Measurements from ENCODE around the gene STARD13.

The STARD13 gene

DNA sequence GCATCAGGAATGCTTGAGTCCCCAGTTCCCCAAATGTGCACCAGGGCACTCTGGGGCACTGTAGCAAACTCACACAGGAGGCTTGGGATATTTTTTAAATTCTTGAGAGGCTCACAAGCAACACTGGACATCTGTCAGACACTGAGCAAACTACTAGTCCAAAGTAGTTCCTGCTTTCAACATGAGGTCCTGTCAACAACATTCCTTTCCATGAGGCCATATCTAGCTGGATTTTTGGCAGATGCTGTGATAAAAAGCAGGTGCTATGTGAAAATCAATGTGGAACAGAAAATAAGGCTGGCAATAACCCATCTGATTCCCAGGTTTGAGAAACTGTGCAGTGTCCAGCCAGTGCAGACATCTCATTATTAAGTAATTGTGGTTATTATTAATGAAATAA, 50.5 kb downstream of the STARD13 start:
- in situ Hi-C loops (cut with MboI; ENCODE audit: low sequenced_read_pairs, unreplicated experiment) = no loop called here
- DNase-seq (ENCODE audit: low spot score) = no peak
- TF ChIP-seq, protein P1, sequence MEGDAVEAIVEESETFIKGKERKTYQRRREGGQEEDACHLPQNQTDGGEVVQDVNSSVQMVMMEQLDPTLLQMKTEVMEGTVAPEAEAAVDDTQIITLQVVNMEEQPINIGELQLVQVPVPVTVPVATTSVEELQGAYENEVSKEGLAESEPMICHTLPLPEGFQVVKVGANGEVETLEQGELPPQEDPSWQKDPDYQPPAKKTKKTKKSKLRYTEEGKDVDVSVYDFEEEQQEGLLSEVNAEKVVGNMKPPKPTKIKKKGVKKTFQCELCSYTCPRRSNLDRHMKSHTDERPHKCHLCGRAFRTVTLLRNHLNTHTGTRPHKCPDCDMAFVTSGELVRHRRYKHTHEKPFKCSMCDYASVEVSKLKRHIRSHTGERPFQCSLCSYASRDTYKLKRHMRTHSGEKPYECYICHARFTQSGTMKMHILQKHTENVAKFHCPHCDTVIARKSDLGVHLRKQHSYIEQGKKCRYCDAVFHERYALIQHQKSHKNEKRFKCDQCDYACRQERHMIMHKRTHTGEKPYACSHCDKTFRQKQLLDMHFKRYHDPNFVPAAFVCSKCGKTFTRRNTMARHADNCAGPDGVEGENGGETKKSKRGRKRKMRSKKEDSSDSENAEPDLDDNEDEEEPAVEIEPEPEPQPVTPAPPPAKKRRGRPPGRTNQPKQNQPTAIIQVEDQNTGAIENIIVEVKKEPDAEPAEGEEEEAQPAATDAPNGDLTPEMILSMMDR (IDR thresholded peaks at IDR 0.05; ENCODE audit: borderline replicate concordance, control extremely low read depth, extremely low read depth, insufficient read depth, missing control alignments) = no peak

DNA sequence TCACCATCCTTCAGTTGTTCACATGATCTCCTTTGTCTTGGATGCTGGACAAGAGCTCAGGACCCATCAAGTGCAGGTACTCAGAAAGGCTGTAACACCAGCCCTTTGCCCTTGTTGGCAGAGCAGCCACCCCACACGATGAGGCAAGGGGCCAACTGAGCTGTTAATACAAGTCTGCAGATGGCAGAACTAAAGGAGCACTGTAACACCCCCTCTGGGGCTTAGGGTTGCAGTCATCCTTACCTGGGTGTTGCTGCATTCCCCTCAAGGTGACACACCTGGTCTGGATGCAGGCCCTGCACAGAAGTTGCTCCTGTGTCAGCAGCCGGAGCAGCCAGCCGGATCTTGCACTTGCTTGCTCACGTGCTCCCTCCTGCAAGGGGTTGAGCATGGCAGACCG, 52.0 kb downstream of the STARD13 start:
- no peak for DNase-seq (ENCODE audit: low spot score)
- TF ChIP-seq, protein P1 (IDR thresholded peaks at IDR 0.05; ENCODE audit: borderline replicate concordance, control extremely low read depth, extremely low read depth, insufficient read depth, missing control alignments) = no peak
- in situ Hi-C loops (cut with MboI; ENCODE audit: low sequenced_read_pairs, unreplicated experiment) = no loop called here

DNA sequence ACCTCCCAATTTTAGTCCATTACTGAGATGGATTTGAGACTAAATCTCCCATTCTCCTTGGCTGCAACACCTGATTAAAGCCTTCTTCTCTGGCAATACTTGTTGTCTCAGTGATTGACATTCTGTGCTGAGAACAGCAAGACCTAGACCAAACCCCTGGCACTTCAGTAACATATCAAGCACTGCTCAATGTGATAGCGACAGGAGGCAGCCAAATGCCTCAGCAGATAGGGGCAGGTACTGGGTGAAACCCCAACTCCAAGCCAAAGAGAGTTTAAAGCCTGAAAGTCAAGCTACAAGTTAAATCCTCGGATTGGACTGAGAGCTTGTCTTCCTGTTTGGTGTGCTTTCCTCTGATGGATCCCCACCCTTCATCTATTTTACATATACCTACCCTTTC, 52.7 kb downstream of the STARD13 start:
- TF ChIP-seq, protein P1 (IDR thresholded peaks at IDR 0.05; ENCODE audit: borderline replicate concordance, control extremely low read depth, extremely low read depth, insufficient read depth, missing control alignments) = no peak
- in situ Hi-C loops (cut with MboI; ENCODE audit: low sequenced_read_pairs, unreplicated experiment) = no loop called here

DNA sequence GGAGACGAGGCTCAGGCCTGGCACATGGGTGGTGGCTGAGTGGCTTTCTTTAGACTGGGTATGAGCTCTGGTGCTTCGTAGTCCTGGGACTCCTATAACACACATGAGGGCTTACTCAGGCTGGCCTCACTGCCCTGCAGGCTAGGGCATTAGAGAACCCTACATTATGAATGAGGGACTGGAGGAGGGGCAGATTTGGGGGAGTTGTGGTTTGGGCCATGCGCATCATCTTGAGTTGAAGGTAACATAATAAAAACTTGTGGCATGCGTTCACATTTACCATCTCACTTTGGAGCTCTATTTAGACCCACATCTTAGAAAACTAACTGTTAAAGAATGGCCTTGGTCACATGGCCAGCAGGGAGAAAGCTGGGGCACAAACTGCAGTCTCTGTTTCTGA, 54.2 kb downstream of the STARD13 start:
- in situ Hi-C loops (cut with MboI; ENCODE audit: low sequenced_read_pairs, unreplicated experiment) = no loop called here
- no peak for DNase-seq (ENCODE audit: low spot score)
- TF ChIP-seq, protein P1 (IDR thresholded peaks at IDR 0.05; ENCODE audit: borderline replicate concordance, control extremely low read depth, extremely low read depth, insufficient read depth, missing control alignments) = no peak

More for the DNA sequence above, 52.7 kb downstream of the STARD13 start:
- DNase-seq (ENCODE audit: low spot score) = no peak

DNA sequence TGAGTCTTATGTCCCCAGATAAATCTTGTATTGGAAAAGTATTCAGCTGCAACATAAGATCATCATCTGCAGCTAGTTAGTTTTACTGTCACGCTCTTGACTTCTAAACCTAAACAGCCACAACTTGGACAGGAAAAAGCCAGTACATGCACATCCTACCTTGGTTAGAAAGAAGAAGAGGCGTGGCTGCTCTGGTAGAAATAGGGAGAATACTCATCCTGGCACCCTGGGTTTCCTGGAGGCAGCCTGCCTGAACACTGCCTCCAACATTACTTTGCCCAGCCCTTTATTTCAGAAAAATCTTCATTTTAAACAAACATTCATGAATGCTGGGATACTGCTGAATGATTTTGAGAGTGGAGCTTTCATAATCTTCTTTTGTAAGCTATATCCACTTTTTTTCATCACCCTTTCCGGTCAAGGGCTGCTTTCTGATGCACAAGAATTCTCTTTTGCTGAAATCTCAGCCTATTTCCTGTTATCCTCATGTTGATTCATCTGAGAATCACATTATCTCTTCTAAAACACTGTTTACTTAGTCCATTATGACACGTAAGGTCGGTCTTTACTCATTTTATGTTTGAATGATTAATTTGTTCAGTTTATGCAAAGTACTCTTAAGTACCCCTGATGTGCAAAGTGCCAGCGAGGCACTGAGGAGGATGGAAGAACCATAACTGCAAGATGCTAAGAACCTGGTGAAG, 55.2 kb downstream of the STARD13 start:
- in situ Hi-C loops (cut with MboI; ENCODE audit: low sequenced_read_pairs, unreplicated experiment) = no loop called here
- TF ChIP-seq, protein P1 (IDR thresholded peaks at IDR 0.05; ENCODE audit: borderline replicate concordance, control extremely low read depth, extremely low read depth, insufficient read depth, missing control alignments) = no peak
- no peak for DNase-seq (ENCODE audit: low spot score)

DNA sequence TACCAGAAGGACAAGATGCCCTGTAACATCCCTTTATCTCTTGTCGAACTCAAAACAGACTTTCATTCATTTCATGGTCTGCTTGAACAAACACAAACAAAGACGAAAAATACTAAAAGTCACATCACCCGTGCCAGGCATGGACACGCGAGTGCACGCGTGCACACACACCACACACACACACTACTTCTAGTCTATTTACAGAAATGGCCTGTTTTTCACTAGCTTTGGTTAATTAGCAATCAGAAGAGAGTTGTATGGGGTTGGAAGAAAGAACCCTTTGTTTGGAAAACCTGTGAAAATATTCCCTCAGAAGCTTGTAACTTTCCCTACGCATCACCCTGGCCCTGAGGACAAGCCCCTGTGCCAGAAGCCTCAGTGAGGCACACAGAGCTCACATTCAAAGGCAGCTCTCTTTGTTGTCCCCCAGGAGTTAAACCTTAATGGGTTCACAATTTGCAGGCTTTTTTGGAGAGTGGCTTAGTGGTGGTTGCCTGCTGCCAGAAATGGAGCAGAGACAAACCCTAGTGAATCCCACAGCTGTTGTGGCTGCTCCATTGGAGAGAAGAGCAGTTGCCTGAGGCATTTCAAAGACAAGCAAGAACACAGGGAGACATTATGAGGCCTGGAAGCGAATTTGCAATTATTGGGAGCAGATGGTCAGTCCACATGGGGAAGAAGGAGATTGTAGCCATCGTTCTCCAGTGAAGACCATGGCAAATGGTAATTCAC, 55.9 kb downstream of the STARD13 start:
- TF ChIP-seq, protein P1 (IDR thresholded peaks at IDR 0.05; ENCODE audit: borderline replicate concordance, control extremely low read depth, extremely low read depth, insufficient read depth, missing control alignments) = no peak
- DNase-seq (ENCODE audit: low spot score) = no peak
- in situ Hi-C loops (cut with MboI; ENCODE audit: low sequenced_read_pairs, unreplicated experiment) = no loop called here

Data from GM13976 (cell line).